ENCODE measurements around the gene KNOP1. TPM values are rescaled to one million over a fixed set of nuclear protein-coding genes. Genes with fewer than 3 reads are reported as not detected.
A peak's percentile ranks its signal among the peaks of the same experiment; 100 is the strongest.

The KNOP1 gene
- total RNA-seq, 3 donors from 2014 or later, result 13.1 to 23.5 (median 20.7) TPM

DNA sequence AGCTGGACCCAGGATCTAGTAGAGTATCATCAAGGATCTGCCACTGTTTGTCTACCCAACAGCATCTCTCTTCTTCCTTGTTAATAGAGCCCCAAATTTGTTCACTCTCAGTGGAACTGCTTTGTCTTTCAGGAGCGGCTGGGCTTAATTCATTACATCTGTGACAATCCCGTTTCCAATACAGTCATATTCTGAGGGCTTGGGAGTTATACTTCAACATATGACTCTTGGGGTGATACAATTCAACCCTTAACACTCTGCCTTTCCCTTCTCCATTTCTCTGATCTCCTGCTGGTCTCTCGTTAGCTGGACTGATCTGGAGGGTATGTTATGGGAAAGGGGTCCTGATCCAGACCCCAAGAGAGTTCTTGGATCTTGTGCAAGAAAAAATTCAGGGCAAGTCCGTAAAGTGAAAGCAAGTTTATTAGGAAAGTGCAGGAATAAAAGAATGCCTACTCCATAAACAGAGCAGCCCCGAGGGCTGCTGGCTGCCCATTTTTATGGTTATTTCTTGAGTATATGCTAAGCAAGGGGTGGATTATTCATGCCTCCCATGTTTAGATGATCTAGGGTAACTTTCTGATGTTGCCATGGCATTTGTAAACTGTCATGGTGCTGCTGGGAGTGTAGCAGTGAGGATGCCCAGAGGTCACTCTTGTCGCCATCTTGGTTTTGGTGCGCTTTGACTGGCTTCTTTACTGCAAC lies 42.5 kb upstream of the KNOP1 start:
- intact Hi-C loops (cut with DNase I, micrococcal nuclease), result no loop called here
- no peak overlapping the region for H3K4me3 ChIP-seq
- no peak for ATAC-seq
- no peaks in the 10 kb centered on the region for H3K36me3 ChIP-seq (ENCODE audit: low read depth)
- H3K4me1 ChIP-seq (ENCODE audit: low read depth), result no peaks in the 10 kb centered on the region
- H3K9me3 ChIP-seq, result no peaks in the 10 kb centered on the region
- TF ChIP-seq, protein P1, sequence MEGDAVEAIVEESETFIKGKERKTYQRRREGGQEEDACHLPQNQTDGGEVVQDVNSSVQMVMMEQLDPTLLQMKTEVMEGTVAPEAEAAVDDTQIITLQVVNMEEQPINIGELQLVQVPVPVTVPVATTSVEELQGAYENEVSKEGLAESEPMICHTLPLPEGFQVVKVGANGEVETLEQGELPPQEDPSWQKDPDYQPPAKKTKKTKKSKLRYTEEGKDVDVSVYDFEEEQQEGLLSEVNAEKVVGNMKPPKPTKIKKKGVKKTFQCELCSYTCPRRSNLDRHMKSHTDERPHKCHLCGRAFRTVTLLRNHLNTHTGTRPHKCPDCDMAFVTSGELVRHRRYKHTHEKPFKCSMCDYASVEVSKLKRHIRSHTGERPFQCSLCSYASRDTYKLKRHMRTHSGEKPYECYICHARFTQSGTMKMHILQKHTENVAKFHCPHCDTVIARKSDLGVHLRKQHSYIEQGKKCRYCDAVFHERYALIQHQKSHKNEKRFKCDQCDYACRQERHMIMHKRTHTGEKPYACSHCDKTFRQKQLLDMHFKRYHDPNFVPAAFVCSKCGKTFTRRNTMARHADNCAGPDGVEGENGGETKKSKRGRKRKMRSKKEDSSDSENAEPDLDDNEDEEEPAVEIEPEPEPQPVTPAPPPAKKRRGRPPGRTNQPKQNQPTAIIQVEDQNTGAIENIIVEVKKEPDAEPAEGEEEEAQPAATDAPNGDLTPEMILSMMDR (IDR thresholded peaks at IDR 0.05), result no peak
- no peak for DNase-seq

DNA sequence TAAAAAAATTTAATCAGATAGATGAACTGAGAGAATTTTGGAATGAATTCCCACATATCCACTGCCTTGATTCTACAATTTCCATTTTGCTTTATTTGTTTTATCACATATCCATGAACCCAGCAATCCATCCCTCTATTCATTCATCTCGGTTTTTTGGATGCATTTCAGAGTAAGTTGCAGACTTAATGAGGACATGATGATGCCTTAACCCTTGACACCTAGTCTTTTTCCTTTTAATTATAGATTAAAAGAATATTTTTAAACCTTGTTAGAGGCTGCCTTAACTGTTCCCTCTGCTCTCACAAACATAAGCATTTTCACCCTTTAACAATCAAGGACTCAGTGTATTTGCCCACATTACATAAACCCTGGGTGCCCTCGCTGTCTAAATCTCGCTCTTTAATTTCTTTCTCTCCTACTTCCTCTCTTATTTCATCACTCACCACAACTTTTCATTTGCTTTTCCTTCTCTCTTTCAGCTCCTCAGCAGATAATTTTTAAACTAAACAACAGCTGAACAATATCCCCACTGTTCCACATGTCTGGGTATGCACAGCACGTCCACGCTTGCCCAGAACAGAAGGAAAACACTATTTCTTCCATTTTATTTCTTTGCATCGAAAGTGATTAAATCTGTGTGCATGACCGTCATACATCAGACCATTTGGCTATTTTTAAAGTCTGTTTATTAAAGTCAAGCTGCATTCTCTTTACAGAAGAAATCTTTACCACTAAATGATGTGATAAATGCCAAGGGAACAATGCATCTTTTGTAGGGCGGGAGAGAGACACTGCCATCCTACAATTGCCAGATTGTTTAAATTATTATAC lies 40.0 kb upstream of the KNOP1 start:
- Histone ChIP-seq H3K9me3 (no peaks in the 10 kb centered on the region), H3K4me1 (ENCODE audit: low read depth) (peaks cover 9% of the 10 kb centered on the region), H3K36me3 (ENCODE audit: low read depth) (no peaks in the 10 kb centered on the region), H3K4me3 (no peak overlapping the region)
- DNase-seq (no peak), ATAC-seq (peak; percentile 37)
- intact Hi-C loops (cut with DNase I, micrococcal nuclease), result no loop called here
- TF ChIP-seq, protein P1 (IDR thresholded peaks at IDR 0.05), result no peak

DNA sequence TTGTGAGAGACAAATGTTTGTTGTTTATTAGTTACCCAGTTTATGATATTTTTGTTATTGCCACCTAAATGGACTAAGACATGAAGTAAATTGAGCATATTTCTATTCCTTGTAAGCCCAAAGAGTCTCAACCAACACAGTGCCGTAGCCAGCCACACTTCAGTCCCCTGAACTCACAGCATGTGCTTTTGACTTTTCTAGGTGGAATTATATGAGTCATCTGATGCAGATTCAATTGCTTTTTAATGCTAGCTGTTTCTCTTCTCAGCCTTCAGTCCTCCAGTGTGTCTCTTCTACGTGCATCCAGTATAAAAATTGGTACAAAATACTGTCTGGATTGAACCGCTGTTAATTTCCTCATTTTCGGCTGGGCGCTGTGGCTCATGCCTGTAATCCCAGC lies 39.0 kb upstream of the KNOP1 start:
- Histone ChIP-seq H3K9me3 (no peaks in the 10 kb centered on the region), H3K4me1 (ENCODE audit: low read depth) (peaks cover 9% of the 10 kb centered on the region), H3K4me3 (no peak overlapping the region), H3K36me3 (ENCODE audit: low read depth) (no peaks in the 10 kb centered on the region)
- no peak for DNase-seq
- TF ChIP-seq, protein P1 (IDR thresholded peaks at IDR 0.05), result no peak
- ATAC-seq, result no peak
- intact Hi-C loops (cut with DNase I, micrococcal nuclease), result no loop called here

DNA sequence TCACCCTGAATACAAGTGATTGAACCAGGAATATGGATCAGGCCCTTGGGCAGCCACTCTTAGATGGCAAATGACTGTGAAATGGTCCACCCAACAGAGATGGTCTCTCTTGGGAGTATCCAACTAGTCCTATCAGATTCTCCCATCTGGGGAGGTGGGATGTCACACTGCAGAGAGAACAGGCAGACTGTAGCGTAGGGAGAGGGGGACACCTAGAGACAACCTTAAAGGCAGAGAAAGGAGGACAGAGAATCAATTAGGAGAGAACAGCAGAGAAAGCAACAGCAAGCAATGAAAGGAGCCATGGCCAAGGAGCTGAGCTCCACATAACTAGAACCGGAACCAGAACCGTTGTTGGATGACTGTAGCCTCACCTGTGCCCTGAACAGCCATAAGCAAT lies 37.2 kb upstream of the KNOP1 start:
- DNase-seq, result no peak
- H3K36me3 ChIP-seq (ENCODE audit: low read depth), result no peaks in the 10 kb centered on the region
- ATAC-seq, result no peak
- no peaks in the 10 kb centered on the region for H3K9me3 ChIP-seq
- TF ChIP-seq, protein P1 (IDR thresholded peaks at IDR 0.05), result no peak
- H3K4me1 ChIP-seq (ENCODE audit: low read depth), result peaks cover 9% of the 10 kb centered on the region
- intact Hi-C loops (cut with DNase I, micrococcal nuclease), result no loop called here
- H3K4me3 ChIP-seq, result no peak overlapping the region

DNA sequence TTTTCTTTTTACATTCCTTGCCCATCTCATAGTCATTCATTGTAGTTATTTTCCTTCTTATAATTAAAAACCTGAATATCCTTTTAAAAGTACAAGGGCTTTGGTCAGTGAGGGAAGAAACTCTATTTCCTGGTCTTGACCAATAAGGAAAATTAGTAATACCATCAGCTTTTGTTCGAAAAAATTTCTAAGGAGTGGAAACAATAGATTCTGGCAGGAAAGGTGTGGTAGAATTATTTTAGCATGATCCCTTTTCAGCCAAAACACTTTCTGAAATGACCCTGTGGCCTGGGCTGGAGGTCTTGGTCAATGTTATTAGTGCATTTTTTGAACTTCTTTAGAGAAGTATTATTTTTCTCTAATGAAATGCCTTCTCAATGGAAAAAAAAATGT lies 36.6 kb upstream of the KNOP1 start:
- TF ChIP-seq, protein P1 (IDR thresholded peaks at IDR 0.05), result no peak
- H3K4me1 ChIP-seq (ENCODE audit: low read depth), result peaks cover 9% of the 10 kb centered on the region
- intact Hi-C loops (cut with DNase I, micrococcal nuclease), result no loop called here
- H3K9me3 ChIP-seq, result no peaks in the 10 kb centered on the region
- no peaks in the 10 kb centered on the region for H3K36me3 ChIP-seq (ENCODE audit: low read depth)
- DNase-seq (no peak), ATAC-seq (no peak)
- no peak overlapping the region for H3K4me3 ChIP-seq

Measured in mucosa of descending colon (tissue), 3 donors.